ENCODE results near the gene FNDC1.
A peak's percentile ranks its signal among the peaks of the same experiment; 100 is the strongest.
"Not testable (repeated sequence)": the region's sequence is repeated elsewhere in the genome, so short reads cannot be mapped to it uniquely, and the experiment has no call there.

FNDC1 gene

DNA sequence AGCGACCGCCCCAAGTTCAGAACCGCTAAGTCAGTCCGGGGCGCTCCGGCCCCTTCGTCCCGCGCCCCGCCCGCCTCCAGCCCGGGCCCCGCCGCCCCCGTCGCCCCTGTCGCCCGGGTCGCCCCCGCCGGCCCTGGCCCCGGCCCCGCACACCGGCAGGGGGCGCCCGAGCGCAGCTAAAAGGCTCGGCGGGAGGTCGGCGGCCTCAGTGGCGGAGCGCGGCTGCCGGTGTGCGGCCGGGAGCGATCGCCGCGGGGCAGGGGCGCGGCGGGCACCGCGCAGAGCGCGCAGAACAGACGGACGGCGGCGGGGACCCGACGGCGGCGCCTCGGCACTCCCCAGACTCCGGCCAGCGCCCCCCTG is at the start of gene FNDC1:
Gene FNDC1, plus strand, starts transcription at position 208 of the 363 bp plus-strand sequence. CDS start 197 bp downstream, outside the sequence.
- DNase-seq = peak; percentile 67 to 71

DNA sequence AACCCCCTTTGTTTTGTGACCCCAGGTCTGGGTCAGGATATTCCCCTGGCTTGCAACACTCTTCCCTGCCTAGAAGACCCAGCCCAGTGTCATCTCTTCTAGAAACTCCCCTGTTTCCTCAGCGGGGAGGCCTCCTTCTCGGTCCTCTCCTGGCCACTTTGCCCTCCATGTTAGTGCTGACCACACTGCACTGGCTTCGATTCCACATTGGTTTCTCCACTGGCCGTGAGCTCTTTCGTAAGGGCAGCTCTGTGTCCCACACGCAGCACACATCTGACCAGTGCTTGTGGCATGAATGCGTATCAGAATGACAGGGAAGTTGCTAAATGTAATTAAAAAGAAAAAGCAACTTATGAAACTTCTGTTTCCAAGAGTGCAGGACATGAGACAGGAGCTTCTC is 49.4 kb upstream of the FNDC1 start:
- DNase-seq = no peak

DNA sequence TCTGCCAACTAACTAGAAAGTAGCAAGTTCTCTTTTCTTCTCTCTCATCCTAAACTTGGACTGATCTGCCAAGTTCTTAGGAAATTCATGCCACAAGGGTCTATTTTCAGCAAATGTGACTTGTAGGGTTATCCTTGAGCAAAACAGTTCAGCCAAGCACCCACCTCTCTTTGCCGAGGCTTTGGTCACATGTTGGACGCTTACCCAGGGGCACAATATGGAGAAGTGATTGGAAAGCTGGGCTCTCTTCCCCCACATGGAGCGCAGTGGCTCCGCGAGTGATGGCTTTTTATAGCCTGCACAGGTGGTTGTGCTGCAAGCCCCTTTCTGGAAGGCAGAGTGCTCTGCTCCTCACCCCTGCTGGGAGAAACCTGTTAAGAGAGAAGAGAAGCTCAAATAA is 47.7 kb upstream of the FNDC1 start:
- DNase-seq = no peak

DNA sequence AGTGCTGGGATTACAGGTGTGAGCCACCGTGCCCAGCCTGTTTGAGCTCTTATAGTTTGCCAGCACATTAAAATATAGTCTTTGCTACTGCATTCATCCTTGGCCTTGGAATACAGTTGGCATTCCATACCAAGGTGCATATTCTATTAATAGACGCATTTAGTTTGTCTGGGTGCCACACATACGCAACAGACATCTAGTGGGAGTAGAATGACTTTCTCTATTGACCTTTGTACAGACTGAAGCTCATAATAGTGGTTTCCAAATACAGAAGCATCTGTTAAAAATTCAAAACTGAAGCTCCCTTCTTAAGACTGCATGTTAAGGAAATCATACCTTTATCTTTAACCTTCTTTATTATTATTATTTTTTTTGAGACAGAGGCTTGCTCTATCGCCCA is 46.7 kb upstream of the FNDC1 start:
- DNase-seq = no peak

DNA sequence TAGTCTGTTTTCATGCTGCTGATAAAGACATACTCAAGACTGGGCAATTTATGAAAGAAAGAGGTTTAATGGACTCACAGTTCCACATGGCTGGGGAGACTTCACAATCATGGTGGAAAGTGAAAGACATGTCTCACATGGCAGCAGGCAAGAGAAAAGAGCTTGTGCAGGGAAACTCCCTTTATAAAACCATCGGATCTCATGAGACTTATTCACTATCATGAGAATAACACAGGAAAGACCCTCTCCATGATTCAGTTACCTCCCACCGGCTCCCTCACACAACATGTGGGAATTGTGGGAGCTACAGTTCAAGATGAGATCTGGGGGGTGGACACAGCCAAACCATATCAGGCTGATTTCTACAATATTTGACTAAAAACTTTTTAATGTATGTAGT is 45.4 kb upstream of the FNDC1 start:
- not testable (repeated sequence) for DNase-seq

DNA sequence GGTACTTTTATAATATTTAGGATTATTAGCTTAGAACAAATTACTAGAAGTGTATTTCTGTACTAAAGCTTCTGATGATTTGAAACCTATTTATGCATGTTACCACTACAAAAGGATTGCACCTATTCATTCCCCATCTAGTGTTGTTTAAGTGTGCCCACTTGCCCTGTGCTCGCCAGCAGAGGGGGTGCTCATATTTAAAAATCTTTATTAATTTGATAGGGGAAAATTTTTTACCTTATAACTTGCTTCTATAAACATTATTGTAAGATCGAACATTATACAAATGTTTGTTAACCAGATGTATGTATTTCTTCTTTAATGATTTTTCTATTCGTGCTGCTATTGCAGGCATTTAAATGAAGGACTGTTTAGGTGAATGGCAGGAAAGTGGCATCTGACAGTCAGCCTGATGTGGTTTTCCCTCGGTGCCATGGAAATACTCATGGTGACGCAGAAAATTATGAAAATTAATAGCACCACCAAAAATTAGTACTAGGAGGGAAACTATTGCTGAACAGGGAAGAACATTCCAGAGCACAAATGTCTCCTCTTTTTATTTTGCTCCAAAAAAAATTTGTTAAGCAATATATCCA is 44.1 kb upstream of the FNDC1 start:
- DNase-seq = no peak

DNA sequence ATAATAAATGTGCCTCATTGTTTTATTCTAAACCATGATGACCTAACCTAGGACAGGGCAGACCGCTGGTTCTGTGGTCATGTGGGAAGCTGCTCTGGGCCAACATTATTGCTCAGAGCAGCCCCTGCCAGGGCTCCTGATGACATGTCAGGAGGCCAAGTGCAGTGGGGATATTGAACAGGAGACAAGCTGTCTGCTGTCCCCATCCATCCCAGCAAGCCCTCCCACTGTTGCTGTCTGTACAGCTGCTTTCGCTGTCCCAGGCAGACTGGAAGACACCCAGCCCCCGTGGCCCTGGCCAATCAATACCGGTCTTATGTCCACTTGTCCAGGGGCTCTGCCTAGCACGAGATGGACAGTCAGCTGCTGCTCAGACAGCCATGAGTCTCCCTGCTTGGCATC is 43.2 kb upstream of the FNDC1 start:
- DNase-seq = no peak

DNA sequence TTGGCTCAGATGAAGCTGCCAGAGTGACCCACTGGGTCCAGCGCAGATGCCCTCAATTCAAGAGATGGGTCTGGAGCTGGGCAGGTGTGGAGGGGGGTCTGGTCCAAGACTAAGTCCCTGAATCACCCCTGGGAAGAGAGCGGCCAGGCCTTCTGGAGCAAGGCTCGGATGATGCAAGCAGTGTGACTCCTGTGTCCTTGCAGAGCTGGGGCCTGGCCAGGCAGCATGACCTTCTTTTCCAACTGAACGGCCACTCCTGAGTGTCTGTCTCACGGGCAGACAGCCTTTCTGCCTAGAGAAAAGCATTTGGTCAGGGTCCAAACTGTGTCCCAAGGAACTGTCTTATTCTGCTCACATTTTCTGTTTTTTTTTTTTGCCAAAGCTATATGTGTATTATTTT is 42.6 kb upstream of the FNDC1 start:
- DNase-seq = no peak

DNA sequence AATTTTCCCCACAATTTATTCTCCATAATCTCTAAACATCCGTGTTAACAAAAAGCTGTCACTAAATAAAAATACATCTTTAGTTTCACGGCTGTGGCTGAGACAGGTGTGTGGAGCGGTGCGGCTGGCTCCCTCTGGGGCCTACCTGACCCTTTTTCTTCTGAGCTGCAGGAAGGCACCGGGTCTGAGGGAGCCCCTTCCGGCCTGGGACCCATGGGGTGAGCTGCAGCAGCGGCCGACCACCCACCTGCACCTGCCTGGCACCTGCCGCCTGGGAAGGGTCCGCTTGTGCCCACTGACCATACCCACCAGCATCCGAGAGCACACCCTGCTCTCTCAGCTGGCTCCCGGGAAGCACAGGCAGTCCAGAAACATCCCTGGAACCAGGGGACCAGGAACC is 41.5 kb upstream of the FNDC1 start:
- no peak for DNase-seq

DNA sequence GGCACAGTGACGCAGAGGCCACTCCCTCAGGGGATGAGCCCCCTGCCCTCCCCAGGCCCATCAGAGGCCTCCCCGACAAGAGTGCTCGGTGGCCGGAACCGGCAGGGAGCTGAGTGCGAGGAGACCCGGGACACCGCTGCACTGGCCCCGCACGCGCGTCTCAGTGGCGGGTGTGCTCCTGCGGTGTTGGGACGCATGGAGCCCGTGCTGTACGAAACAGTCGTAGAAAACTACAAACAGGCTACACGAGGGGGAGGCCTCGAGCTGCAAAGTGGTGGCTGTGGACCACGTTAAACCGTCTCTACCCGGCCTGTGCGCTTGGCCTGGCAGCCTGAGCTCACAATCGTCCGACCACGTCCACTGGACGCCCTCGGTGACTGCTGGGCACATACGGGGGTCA is 40.2 kb upstream of the FNDC1 start:
- DNase-seq = no peak

DNA sequence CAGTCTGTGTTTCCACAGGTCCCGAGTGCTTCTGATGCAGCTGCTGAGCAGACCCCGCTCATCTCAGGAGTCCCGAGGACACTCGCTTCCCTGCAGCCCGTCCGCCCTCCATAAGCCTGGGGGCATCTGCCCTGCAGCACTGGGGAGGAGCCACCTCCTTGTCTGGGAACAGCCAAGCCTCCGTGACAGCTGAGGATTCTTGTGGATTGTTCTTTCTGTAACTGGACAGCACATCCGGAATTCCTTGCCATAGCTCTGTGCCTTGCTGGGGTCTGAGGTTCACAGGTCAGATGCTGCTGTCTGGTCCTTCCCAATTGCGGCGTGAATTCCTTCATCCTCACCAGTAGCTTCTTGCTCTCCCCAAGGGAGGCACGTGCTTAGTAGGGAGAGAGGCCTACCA is 38.4 kb upstream of the FNDC1 start:
- DNase-seq = no peak

DNA sequence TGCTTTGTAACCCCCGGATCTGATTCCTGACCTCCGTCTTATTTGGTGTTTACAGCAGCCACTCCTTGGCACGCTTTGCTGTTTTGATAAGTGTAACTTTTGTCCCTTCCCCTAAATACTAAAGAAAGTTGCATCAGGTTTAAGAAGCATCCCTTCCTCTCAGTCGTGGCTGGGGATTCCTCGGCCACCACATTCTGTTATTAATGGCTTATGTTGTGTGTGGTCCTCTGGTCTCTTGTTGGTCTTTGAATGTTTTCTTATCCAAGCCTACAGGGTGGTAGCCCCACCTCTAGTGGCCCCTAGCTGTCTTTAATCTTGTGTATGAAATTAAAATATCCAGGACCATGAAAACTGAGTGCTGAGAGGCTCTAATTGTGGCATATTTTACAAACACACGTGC is 37.5 kb upstream of the FNDC1 start:
- no peak for DNase-seq

DNA sequence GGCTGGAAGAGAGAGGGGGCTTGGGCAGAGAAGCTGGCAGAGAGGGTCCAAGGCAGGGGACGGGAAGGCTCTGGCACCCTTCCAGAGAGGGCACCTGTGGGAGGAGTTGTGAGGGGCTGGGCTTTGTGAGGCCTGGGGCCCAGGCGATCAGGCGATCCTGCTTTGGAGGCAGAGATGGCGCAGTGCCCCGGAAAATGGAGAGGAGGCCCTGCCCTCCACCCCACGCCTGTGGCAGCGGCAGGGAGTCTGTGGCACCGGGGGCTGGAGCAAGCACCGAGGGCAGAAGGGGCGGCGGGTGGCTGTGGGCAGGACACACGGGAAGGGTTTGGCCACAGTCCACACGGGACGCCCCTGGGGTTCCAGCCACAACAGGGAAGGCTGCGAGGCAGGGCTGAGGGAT is 36.5 kb upstream of the FNDC1 start:
- no peak for DNase-seq

DNA sequence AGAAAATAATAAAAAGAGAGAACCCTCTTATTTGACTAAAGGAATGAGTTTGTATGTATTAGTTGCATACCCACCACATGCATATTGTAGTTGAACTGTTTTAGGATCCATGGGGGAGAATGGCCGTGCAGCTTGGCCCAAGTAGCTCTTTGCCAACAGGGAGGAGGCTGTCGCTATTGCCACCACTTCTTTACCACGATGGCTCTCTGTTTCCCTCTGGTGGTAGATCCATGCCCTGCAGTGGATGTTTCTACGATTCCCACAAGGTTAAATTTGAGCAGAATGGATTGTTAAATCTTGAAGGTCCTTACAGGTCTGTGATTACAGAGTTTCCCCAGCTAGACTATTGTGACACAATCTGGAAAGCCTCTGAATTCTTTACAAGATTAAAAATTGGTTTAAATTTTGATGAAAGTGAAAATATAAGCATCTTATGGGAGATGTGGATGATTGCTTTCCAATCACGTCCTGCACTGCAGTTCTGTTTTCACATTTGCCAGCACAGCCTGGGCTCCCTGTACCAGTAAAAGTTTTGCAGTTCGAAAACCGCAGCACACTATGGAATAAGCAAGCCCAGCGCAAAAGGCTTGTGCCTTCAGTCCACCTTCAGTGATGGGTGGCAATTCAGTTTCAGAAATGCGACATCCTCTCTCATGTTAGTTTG is 34.4 kb upstream of the FNDC1 start:
- peak; percentile 81 to 85 for DNase-seq

DNA sequence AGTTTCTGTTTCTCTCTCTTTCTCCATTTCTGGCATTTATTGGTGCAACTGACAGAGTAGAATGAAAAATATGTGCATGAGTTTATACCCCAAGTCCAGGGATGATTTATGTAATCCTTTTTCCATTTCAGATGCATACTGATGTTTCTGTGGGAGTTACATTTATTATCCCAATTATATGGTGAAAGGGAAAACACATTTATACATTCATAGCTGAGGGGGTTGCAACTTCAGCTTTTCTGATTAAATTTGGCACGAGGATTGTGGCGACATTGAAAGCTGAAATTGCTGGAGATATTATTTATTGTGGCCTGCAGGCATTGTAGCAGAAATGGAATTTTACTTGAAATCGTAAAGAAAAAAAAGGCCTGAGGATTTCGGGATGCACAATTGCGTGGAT is 31.5 kb upstream of the FNDC1 start:
- DNase-seq = no peak

DNA sequence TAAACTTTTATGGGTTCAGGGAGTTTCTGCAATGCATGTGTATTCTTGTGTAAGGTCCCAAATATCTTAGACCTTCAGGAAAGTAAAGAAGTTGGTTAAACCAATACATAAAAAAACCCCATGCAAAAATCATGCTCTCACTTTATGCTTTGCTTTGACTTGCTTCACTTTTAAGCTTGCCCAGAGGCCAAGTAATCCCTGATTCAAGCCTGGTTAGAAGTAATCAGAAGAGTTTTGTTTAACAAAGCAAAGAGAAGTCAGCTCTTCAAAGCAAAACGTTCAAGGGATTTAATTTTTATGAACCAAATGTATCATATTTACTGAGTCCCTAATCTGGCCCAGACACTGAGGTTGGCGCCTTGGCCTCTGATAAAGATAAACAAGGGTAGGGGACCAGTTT is 26.7 kb upstream of the FNDC1 start:
- no peak for DNase-seq

DNA sequence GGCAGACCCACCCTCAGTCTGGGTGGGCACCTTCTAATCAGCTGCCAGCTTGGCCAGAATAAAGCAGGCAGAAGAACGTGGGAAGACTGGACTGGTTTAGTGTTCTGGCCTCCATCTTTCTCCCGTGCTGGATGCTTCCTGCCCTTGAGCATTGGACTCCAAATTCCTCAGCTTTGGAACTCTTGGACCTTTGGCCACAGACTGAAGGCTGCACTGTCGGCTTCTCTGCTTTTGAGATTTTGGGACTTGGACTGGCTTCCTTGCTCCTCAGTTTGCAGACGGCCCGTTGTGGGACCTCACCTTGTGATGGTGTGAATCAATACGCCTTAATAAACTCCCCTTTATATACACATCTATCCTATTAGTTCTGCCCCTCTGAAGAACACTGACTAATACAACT is 20.6 kb upstream of the FNDC1 start:
- DNase-seq = no peak

DNA sequence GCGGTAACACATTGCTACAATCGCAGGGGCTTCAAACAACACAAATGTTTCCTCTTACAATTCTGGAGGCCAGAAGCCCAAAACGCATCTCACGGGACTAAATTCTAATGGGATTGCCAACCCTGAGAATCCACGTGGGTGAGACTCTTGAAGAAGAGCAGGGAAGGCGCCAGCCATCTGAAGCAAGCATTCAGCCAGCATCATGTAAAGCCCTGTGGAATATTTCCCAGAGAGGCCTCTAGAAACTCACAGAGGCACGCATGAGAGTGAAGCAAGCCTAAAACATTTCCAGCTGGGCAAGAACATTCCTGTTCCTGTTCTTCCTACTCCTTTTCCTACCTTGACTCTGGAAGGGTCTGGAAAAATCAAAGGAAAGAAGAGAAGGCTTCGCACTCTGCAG is 19.6 kb upstream of the FNDC1 start:
- no peak for DNase-seq

DNA sequence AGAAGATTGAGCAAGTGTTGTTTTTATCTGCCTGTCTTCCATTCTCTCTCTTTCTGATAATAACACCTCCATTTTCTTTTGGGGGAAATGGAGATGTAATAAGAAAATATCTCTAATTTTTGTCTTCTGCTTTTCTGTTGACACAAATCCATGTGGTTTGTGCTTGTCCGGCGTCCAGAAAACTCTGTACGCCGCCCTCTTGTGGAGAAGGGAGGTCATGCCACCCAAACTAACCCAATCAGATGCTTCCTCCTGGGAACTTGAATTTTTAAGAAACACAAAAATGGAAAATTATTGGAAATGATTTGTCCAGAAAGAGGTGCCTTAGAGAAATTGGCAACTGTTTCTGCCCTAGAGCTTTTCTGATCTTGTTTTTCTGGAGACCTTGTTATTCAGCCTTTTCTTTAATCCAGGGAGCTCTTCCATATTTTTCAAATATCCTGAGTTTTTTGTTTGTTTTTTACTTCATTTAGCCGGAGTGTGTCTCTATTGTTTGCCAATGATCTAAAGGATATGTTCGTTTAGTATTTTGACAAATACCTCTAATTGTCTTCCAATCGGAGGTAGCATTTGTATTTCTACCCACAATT is 17.8 kb upstream of the FNDC1 start:
- peak; percentile 56 to 69 for DNase-seq

DNA sequence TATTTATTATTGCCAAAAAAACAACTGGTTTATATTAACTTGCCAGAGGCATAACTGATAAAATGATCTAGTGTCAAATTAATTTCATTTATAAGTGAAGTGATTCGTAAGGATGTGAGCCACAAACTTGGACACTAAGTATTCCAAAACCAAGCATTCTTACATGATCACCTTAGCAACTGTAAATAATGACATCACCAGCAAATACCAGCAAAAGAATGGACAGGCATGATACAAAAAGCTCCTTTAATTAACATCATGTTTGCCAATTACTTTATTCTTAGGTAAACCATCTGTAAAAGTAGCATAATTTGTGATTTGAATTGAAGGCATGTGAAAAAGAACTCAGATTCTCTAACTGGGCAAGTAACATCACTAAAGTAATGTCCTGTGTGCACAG is 17.2 kb upstream of the FNDC1 start:
- DNase-seq = no peak

DNA sequence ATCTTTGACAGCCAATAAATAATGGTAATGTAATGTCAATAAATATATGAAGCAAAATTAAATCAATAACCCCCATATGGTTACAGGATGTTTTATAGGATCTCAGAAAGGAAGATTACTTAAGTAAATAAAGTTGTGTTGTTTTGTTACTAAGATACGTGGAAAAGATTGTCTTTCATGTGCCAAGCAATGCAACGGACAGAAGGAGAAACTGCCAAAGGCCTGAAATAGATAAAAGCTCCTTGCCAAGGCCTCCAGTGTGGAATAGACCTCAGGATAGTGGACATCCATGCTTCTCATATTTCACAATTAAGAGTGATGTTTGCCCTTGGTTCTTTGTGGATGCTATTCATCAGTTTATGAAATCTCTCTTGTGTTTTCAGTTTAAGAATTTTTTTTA is 16.4 kb upstream of the FNDC1 start:
- no peak for DNase-seq

DNA sequence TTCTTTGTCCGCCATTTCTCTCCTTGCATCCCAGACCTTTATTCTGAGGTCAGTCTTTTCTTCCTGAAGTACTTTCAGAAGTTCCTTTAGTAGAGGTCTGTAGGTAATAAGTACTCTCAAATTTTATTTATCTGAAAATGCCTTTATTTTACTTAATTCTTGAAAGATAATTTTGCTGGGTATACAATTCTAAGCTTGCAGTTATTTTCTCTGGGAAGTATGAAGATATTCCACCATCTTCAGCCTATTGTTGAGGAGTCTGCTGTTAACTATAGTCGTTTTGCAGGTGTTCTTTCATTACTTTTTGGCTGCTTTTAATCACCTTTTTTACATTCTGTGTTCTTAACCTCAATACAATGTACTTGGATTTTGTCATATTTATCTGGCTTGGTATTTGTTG is 13.5 kb upstream of the FNDC1 start:
- no peak for DNase-seq

DNA sequence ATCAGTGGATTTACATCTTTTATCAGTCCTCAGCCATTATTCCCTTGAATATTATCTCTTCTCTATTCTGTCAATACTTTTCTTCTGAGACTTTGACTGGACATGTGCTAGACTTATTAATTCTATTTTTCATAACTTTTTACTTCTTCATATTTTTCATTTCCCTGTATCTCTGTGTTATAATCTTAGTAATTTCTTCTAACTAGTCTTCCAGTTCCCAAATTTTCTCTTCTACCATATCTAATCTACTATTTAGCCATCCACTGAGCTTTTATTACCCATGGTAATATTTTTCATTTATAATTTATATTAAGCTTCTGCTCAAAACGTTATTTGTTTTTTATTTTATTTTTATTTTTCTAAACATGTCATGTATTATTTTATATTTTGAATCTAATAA is 13.1 kb upstream of the FNDC1 start:
- DNase-seq = no peak

DNA sequence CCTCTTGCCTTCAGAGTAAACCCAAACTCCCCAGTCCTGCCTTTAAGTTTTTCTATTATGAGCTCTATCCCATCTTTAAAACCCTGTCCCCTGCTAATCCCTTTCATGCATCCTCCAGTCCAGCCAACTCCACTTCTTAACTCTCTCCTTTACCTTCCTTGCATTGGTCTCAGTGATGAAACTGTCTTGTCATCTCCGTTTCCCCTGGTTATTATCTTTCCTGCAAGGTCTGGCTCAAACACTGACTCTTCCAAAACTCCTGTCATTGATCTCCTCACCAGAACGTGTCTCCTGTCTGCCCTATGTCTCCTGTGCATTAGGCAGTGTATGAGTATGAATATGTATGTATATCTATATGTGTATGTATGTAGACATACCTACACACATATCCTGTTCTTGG is 11.8 kb upstream of the FNDC1 start:
- DNase-seq = no peak

DNA sequence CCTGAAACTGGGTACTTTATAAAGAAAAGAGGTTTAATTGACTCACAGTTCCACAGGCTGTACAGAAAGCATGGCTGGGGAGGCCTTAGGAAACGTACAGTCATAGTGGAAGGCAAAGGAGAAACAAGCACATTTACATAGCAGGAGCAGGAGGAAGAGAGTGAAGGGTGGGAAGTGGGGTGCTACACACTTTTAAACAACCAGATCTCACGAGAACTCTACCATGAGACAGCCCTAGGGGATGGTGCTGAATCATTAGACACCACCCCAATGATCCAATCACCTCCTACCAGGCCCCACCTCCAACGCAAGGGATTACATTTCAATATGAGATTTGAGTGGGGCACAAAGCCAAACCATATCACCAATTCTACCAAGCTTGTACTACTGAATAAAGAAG is 7.4 kb upstream of the FNDC1 start:
- DNase-seq = no peak

All from activated CD4-positive, alpha-beta T cell treated with anti-CD3 and anti-CD28 coated beads, Interleukin-2, amount 50 U/mL, for 48 hours (primary cell).